ENCODE data around the gene WDR7. TPM values are rescaled to one million over a fixed set of nuclear protein-coding genes. Genes with fewer than 3 reads are reported as not detected.

WDR7 gene
- total RNA-seq, 4 donors from 2014 or later, result 22.6 to 39.0 (median 31.2) TPM

DNA sequence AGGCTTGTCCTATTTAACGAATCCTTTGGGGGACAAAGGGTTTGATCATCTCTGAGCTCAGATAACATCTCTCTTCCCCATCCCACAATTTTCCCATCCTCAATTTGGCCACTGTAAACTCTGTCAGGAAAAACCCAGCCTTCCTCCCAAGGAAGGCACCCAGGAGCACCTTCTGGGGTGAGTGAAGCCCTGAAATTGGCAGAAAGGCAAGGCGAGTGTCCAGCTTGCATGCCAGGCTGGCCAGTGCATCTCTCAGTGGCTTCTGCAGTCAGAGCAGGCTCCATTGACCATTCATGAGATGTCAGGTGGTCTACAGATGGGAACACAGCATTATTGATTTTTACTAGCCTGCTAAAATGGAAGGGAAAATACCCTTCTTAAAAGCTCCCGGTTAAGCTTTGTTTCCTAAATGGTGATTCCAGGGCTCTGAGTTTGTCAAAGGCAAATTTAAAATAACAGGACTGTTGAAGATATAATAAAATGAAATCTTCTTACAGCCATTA lies 412.5 kb downstream of the WDR7 start:
- WGBS, 2 donors, result 75 to 90% methylated on average over 3 of the region's 3 CpGs
- Histone ChIP-seq H3K27ac (no peak overlapping the region), H3K36me3 (no peaks in the 10 kb centered on the region), H3K27me3 (no peaks in the 10 kb centered on the region), H3K4me3 (no peak overlapping the region), H3K9me3 (no peaks in the 10 kb centered on the region), H3K4me1 (no peaks in the 10 kb centered on the region)
- no peak for TF ChIP-seq EP300 (IDR thresholded peaks at IDR 0.05)
- no peak for TF ChIP-seq POLR2A (IDR thresholded peaks at IDR 0.05)
- TF ChIP-seq CTCF (IDR thresholded peaks at IDR 0.05), result no peak
- no peak for DNase-seq (ENCODE audit: low spot score in 2 of 2)

DNA sequence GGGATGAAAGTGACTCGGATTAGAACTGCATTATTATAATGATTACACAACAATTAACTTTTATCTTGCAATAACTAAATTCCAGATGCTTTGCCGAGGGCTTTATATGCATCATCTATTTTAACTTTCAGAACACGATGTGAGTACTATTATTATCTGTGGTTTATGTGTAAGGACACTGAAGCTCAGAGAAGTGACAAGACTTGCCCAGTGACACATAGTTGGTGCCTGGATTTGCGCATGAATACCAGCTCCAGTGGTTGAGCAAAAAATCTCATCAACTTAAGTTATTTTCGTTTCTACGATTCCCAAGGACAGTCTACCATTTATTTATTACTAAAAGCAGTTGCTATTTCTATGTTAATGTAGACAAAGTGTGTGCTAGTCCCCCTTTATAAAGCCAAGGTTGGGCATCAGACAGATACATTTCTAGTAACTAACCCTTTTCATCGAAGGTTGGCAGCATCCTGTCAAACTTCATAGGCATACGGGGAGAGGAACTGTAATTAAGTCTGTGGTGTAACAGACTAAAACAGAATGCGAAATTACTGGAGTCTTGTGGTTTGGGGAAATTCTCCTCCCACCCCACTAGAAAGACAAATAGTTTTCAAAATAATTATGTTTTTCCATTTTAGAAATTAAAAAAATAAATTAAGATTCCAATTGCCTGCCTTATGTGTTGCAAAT lies 422.5 kb downstream of the WDR7 start:
- no peak for TF ChIP-seq EP300 (IDR thresholded peaks at IDR 0.05)
- TF ChIP-seq CTCF (IDR thresholded peaks at IDR 0.05), result no peak
- no peak for TF ChIP-seq POLR2A (IDR thresholded peaks at IDR 0.05)
- Histone ChIP-seq H3K27me3 (no peaks in the 10 kb centered on the region), H3K36me3 (no peaks in the 10 kb centered on the region), H3K4me1 (no peaks in the 10 kb centered on the region), H3K27ac (no peak overlapping the region), H3K9me3 (no peaks in the 10 kb centered on the region), H3K4me3 (no peak overlapping the region)
- no peak for DNase-seq (ENCODE audit: low spot score in 2 of 2)
- 69 to 72% methylated on average over 9 of the region's 9 CpGs for WGBS, 2 donors

DNA sequence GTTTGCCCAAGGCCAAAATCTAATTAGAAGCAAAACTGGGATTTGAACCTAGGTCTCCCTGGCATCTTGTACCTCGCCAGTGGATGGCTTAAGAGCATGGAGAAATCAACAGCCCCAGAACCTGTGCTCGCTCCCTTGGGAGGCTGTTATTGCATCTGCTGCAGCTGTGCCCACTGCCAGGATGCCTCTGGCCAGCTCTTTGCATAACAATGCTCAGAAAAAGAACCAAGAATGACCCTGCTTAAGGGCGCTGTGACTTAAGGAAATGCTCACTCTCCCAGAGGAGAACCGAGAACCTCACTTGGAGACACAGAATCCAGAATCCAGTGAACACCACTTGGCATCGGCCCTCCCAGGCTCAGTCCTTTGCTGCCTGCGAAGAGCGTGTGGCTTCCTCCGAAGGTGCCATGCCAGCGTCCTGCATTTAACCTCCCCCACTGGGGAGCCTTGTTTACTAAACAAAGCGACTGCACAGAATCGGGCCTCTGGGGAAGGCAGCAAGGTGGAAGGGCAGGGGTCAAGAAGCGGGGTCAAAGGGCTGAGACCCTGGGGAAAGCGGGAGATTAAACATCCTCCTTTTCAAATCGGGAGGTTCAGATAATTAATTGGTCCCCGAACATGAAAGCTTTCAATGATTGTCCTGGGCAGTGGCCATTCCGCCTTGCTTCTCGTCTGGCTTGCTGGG lies 424.7 kb downstream of the WDR7 start:
- Histone ChIP-seq H3K4me1 (no peaks in the 10 kb centered on the region), H3K4me3 (no peak overlapping the region), H3K9me3 (no peaks in the 10 kb centered on the region), H3K27ac (no peak overlapping the region), H3K27me3 (no peaks in the 10 kb centered on the region), H3K36me3 (no peaks in the 10 kb centered on the region)
- no peak for DNase-seq (ENCODE audit: low spot score in 2 of 2)
- TF ChIP-seq CTCF (IDR thresholded peaks at IDR 0.05), result no peak
- TF ChIP-seq EP300 (IDR thresholded peaks at IDR 0.05), result no peak
- no peak for TF ChIP-seq POLR2A (IDR thresholded peaks at IDR 0.05)
- WGBS, 2 donors, result 23 to 26% methylated on average over 16 to 17 of the region's 17 CpGs

GRCh38 chr18:57077005-57077765 lies 426.0 kb downstream of the WDR7 start:
- Histone ChIP-seq H3K36me3 (no peaks in the 10 kb centered on the region), H3K4me1 (no peaks in the 10 kb centered on the region), H3K27ac (no peak overlapping the region), H3K9me3 (no peaks in the 10 kb centered on the region), H3K27me3 (no peaks in the 10 kb centered on the region), H3K4me3 (no peak overlapping the region)
- DNase-seq (ENCODE audit: low spot score in 2 of 2), result no peak
- WGBS, 2 donors, result 60 to 79% methylated on average over 9 to 13 of the region's 13 CpGs
- no peak for TF ChIP-seq CTCF (IDR thresholded peaks at IDR 0.05)
- TF ChIP-seq POLR2A (IDR thresholded peaks at IDR 0.05), result no peak
- TF ChIP-seq EP300 (IDR thresholded peaks at IDR 0.05), result no peak
